C4-2B (cell line): ENCODE results near the gene ARL2BP.

Experiments
- ZFX ChIP-seq: fragments of 450-650 bp; IDR thresholded peaks from 2 replicates; pipeline ENCODE4 v1.6.1; 2017
- TF ChIP-seq, protein P1 (sequence below): fragments of 450-650 bp; conservative IDR thresholded peaks from 2 replicates; pipeline ENCODE4 v1.5.1; 2017; ENCODE audit warnings: mild to moderate bottlenecking

GRCh38 chr16:57283959-57284208, 38.8 kb downstream of the ARL2BP start:
- TF ChIP-seq, protein P1, sequence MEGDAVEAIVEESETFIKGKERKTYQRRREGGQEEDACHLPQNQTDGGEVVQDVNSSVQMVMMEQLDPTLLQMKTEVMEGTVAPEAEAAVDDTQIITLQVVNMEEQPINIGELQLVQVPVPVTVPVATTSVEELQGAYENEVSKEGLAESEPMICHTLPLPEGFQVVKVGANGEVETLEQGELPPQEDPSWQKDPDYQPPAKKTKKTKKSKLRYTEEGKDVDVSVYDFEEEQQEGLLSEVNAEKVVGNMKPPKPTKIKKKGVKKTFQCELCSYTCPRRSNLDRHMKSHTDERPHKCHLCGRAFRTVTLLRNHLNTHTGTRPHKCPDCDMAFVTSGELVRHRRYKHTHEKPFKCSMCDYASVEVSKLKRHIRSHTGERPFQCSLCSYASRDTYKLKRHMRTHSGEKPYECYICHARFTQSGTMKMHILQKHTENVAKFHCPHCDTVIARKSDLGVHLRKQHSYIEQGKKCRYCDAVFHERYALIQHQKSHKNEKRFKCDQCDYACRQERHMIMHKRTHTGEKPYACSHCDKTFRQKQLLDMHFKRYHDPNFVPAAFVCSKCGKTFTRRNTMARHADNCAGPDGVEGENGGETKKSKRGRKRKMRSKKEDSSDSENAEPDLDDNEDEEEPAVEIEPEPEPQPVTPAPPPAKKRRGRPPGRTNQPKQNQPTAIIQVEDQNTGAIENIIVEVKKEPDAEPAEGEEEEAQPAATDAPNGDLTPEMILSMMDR: no peak
- TF ChIP-seq ZFX: no peak
